ENCODE results near the gene SMG9.

SMG9 gene

DNA sequence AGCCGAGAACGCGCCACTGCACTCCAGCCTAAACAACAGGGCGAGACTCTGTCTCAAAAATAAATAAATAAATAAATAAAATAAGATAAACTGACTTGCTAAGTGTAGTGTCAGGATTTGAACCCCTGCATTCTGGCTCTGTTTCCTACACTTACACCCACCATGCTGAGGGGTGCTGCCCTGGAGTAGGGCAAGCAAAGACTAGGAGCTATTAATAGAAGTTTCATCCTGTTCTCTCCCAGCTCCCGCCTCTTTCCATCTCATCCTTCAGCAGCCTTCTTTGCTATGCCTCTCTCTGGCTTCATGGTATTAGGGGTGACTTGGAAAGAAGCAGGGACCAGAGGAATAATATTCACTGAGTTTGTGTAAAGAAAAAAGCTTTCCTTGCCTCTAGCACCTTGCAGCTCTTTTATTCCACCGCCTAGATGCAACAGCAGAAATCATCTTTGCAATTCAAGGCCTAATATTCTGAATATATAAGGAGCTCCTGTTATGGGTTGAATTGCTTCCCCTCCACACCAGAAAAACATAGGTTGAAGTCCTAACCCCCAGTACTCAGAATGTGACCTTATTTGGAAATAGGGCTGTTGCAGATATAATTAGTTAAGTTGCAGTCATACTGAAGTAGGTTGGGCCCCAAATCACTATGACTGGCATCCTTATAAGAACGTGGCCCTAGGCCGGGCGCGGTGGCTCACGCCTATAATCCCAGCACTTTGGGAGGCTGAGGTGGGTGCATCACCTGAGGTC, 76.1 kb downstream of the SMG9 start:
- no peak for DNase-seq (ENCODE audit: low spot score)
- TF ChIP-seq, protein P1, sequence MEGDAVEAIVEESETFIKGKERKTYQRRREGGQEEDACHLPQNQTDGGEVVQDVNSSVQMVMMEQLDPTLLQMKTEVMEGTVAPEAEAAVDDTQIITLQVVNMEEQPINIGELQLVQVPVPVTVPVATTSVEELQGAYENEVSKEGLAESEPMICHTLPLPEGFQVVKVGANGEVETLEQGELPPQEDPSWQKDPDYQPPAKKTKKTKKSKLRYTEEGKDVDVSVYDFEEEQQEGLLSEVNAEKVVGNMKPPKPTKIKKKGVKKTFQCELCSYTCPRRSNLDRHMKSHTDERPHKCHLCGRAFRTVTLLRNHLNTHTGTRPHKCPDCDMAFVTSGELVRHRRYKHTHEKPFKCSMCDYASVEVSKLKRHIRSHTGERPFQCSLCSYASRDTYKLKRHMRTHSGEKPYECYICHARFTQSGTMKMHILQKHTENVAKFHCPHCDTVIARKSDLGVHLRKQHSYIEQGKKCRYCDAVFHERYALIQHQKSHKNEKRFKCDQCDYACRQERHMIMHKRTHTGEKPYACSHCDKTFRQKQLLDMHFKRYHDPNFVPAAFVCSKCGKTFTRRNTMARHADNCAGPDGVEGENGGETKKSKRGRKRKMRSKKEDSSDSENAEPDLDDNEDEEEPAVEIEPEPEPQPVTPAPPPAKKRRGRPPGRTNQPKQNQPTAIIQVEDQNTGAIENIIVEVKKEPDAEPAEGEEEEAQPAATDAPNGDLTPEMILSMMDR (IDR thresholded peaks at IDR 0.05; ENCODE audit: extremely low read depth, missing control alignments) = no peak
